ENCODE measurements around the gene ART4.

Gene ART4

GRCh38 chr12:14843425-14843887 lies at the start of gene ART4:
TSS of gene ART4 (minus strand) at chr12:14843526. CDS start at chr12:14843113, 413 bp downstream.
- DNase-seq (ENCODE audit: low spot score) = no peak

GRCh38 chr12:14892726-14893505 lies 49.6 kb upstream of the ART4 start:
- DNase-seq (ENCODE audit: low spot score) = no peak

- DNase-seq (ENCODE audit: low spot score) = no peak
Measured at GRCh38 chr12:14890701-14891100, 47.4 kb upstream of the ART4 start.

GRCh38 chr12:14886271-14886670 lies 42.9 kb upstream of the ART4 start:
- no peak for DNase-seq (ENCODE audit: low spot score)

- no peak for DNase-seq (ENCODE audit: low spot score)
Measured at GRCh38 chr12:14885718-14886221, 42.4 kb upstream of the ART4 start, which contains the start of gene MGP. TSS of gene MGP (minus strand) at chr12:14885854. CDS start at chr12:14885791, 63 bp downstream.

- peak; percentile 96 for DNase-seq (ENCODE audit: low spot score)
Measured at GRCh38 chr12:14884458-14884878, 41.1 kb upstream of the ART4 start.

GRCh38 chr12:14883686-14884085 lies 40.4 kb upstream of the ART4 start:
- DNase-seq (ENCODE audit: low spot score) = no peak

- DNase-seq (ENCODE audit: low spot score) = peak; percentile 68
Measured at GRCh38 chr12:14880890-14881453, 37.6 kb upstream of the ART4 start.

GRCh38 chr12:14879222-14879933 lies 36.1 kb upstream of the ART4 start:
- DNase-seq (ENCODE audit: low spot score) = no peak

- no peak for DNase-seq (ENCODE audit: low spot score)
Measured at GRCh38 chr12:14878488-14878887, 35.2 kb upstream of the ART4 start.

GRCh38 chr12:14876833-14877232 lies 33.5 kb upstream of the ART4 start:
- DNase-seq (ENCODE audit: low spot score) = no peak

GRCh38 chr12:14874882-14875281 lies 31.6 kb upstream of the ART4 start:
- DNase-seq (ENCODE audit: low spot score) = no peak

- DNase-seq (ENCODE audit: low spot score) = peak; percentile 57
Measured at GRCh38 chr12:14873440-14874185, 30.3 kb upstream of the ART4 start.

- no peak for DNase-seq (ENCODE audit: low spot score)
Measured at GRCh38 chr12:14871886-14872285, 28.6 kb upstream of the ART4 start.

GRCh38 chr12:14871247-14871646 lies 27.9 kb upstream of the ART4 start:
- no peak for DNase-seq (ENCODE audit: low spot score)

- no peak for DNase-seq (ENCODE audit: low spot score)
Measured at GRCh38 chr12:14868916-14869506, 25.7 kb upstream of the ART4 start.

- DNase-seq (ENCODE audit: low spot score) = no peak
Measured at GRCh38 chr12:14860490-14860889, 17.2 kb upstream of the ART4 start.

GRCh38 chr12:14858513-14858912 lies 15.2 kb upstream of the ART4 start:
- DNase-seq (ENCODE audit: low spot score) = no peak

GRCh38 chr12:14854586-14855183 lies 11.4 kb upstream of the ART4 start:
- peak; percentile 14 for DNase-seq (ENCODE audit: low spot score)

- no peak for DNase-seq (ENCODE audit: low spot score)
Measured at GRCh38 chr12:14853961-14854360, 10.6 kb upstream of the ART4 start.

- DNase-seq (ENCODE audit: low spot score) = no peak
Measured at GRCh38 chr12:14852880-14853279, 9.6 kb upstream of the ART4 start.

Data from NAMALWA (cell line).